Measurements from ENCODE around the gene RTN3. TPM values are rescaled to one million over a fixed set of nuclear protein-coding genes. Genes with fewer than 3 reads are reported as not detected.
"Not testable (repeated sequence)": the region's sequence is repeated elsewhere in the genome, so short reads cannot be mapped to it uniquely, and the experiment has no call there.

Gene RTN3
- total RNA-seq, 4 donors from 2014 or later = 78.4 to 115 (median 94.2) TPM

- peaks cover 0 to 43% (median 13%) of the 10 kb centered on the region in 3 donors for H3K4me1 ChIP-seq
- no peaks in the 10 kb centered on the region for H3K36me3 ChIP-seq
- no peaks in the 10 kb centered on the region for H3K27me3 ChIP-seq
- peak overlapping the region; percentile 43 to 97 (median 95) for H3K27ac ChIP-seq
- 8 to 9% methylated on average over 13 to 17 of the region's 18 CpGs for WGBS, 2 donors (ENCODE audit: low coverage in 1 of 2)
- TF ChIP-seq POLR2AphosphoS5 (IDR thresholded peaks at IDR 0.05) (no peak), EP300 (IDR thresholded peaks at IDR 0.05) (no peak), POLR2A (IDR thresholded peaks at IDR 0.05) (no peak), CTCF (IDR thresholded peaks at IDR 0.05) (no peak)
- H3K4me3 ChIP-seq = peak overlapping the region; percentile 27 to 91
- no peaks in the 10 kb centered on the region for H3K9me3 ChIP-seq
- ATAC-seq = peak; percentile 20
These were observed 423 bp upstream of the RTN3 start for GRCh38 chr11:63680834-63681320.

GRCh38 chr11:63682066-63683021 is 1.0 kb downstream of the RTN3 start:
- 1 to 3% methylated on average over 18 to 19 of the region's 19 CpGs for WGBS, 2 donors (ENCODE audit: low coverage in 1 of 2)

GRCh38 chr11:63683133-63683991 is 2.1 kb downstream of the RTN3 start:
- TF ChIP-seq CTCF (IDR thresholded peaks at IDR 0.05) = no peak
- TF ChIP-seq POLR2A (IDR thresholded peaks at IDR 0.05) = no peak
- no peak for TF ChIP-seq POLR2AphosphoS5 (IDR thresholded peaks at IDR 0.05)
- TF ChIP-seq EP300 (IDR thresholded peaks at IDR 0.05) = no peak
- Histone ChIP-seq H3K4me3 (peak overlapping the region; percentile 81 to 91), H3K27me3 (no peaks in the 10 kb centered on the region), H3K36me3 (no peaks in the 10 kb centered on the region), H3K9me3 (no peaks in the 10 kb centered on the region), H3K27ac (peak overlapping the region in 3 of 4 donors; percentile 94 to 97 (median 96)), H3K4me1 (peaks cover 0 to 66% (median 14%) of the 10 kb centered on the region in 3 donors)
- WGBS, 2 donors (ENCODE audit: low coverage in 1 of 2) = 73 to 76% methylated on average over 8 of the region's 8 CpGs
- no peak for ATAC-seq

More at GRCh38 chr11:63682066-63683021, 1.0 kb downstream of the RTN3 start:
- Histone ChIP-seq H3K36me3 (no peaks in the 10 kb centered on the region), H3K27ac (peak overlapping the region; percentile 84 to 97 (median 95)), H3K27me3 (no peaks in the 10 kb centered on the region), H3K4me1 (peaks cover 0 to 57% (median 14%) of the 10 kb centered on the region in 3 donors), H3K9me3 (no peaks in the 10 kb centered on the region), H3K4me3 (peak overlapping the region; percentile 81 to 91)
- no peak for ATAC-seq
- TF ChIP-seq EP300 (IDR thresholded peaks at IDR 0.05) (no peak), CTCF (IDR thresholded peaks at IDR 0.05) (peak in 1 of 4 experiments; percentile 12)

GRCh38 chr11:63685158-63685721 is 3.9 kb downstream of the RTN3 start:
- ATAC-seq = not testable (repeated sequence)

GRCh38 chr11:63686926-63687325 is 5.6 kb downstream of the RTN3 start:
- H3K4me3 ChIP-seq = no peak overlapping the region
- TF ChIP-seq EP300 (IDR thresholded peaks at IDR 0.05) (no peak), POLR2AphosphoS5 (IDR thresholded peaks at IDR 0.05) (no peak), CTCF (IDR thresholded peaks at IDR 0.05) (no peak), POLR2A (IDR thresholded peaks at IDR 0.05) (no peak)
- no peaks in the 10 kb centered on the region for H3K36me3 ChIP-seq
- peaks cover 0 to 86% (median 14%) of the 10 kb centered on the region in 3 donors for H3K4me1 ChIP-seq
- H3K27ac ChIP-seq = peak overlapping the region in 3 of 4 donors; percentile 20 to 43 (median 32)
- 21 to 35% methylated on average over 2 of the region's 2 CpGs for WGBS, 2 donors (ENCODE audit: low coverage in 1 of 2)
- no peaks in the 10 kb centered on the region for H3K27me3 ChIP-seq
- no peak for ATAC-seq
- no peaks in the 10 kb centered on the region for H3K9me3 ChIP-seq

More at GRCh38 chr11:63685158-63685721, 3.9 kb downstream of the RTN3 start:
- not testable (repeated sequence) for H3K4me3 ChIP-seq, H3K36me3 ChIP-seq, H3K27me3 ChIP-seq, H3K9me3 ChIP-seq
- H3K4me1 ChIP-seq = peaks cover 0 to 83% (median 14%) of the 10 kb centered on the region in 3 donors
- 41 to 88% methylated on average over 2 to 3 of the region's 7 CpGs for WGBS, 2 donors (ENCODE audit: low coverage in 1 of 2)
- H3K27ac ChIP-seq = peak overlapping the region in 1 of 4 donors; percentile 43

Data from gastroesophageal sphincter (tissue), 4 donors.